ENCODE data around the gene MB. TPM values are rescaled to one million over a fixed set of nuclear protein-coding genes. Genes with fewer than 3 reads are reported as not detected.

The MB gene
- total and polyA plus RNA-seq, 9 of the 15 experiments (the other 6 are each of a cell fraction or from before 2014, with no cell fraction given) = not detected

DNA sequence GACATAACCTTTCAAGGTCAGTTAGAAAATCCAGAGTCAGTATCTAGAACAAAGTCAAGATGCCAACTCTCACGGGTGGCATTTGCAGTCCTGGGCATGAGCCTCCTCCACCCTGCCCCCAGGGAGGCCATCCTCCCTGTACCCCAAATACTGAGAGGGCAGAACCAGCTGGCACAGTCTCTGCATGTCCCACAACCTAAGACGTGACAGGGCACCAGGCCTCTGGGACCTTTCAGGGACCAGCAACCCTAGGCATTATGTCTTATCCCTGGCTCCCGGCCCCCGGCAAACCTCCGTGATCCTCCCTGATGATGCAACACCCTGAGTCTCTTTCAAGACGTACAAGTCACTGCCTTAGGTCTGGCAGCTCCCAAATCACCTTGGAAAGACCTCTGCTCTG lies 2.0 kb downstream of the MB start (continued):
- TF ChIP-seq CEBPZ (IDR thresholded peaks at IDR 0.05; ENCODE audit: borderline replicate concordance, low read depth, low read length) (no peak), ZFP30 (CRISPR knock-in tag; IDR thresholded peaks at IDR 0.05; ENCODE audit: borderline replicate concordance) (no peak), POLR3G (IDR thresholded peaks at IDR 0.05; ENCODE audit: extremely low read depth, insufficient read length, insufficient replicate concordance) (no peak), RAD51 (IDR thresholded peaks at IDR 0.05; ENCODE audit: borderline replicate concordance, low read depth) (no peak), SMAD4 (CRISPR knock-in tag; conservative IDR thresholded peaks at IDR 0.05) (peak; percentile 68; the same call in 1 of the 2 replicates), BDP1 (IDR thresholded peaks at IDR 0.05; ENCODE audit: insufficient read depth, insufficient read length) (no peak), NR2C2 (CRISPR knock-in tag; IDR thresholded peaks at IDR 0.05) (no peak), NR2C2 (tag; IDR thresholded peaks at IDR 0.05) (peak; percentile 50; the same call in 1 of the 2 replicates), DIDO1 (tag; IDR thresholded peaks at IDR 0.05; ENCODE audit: low read depth) (no peak), ZNF639 (CRISPR knock-in tag; conservative IDR thresholded peaks at IDR 0.05 in 1 of 2, IDR thresholded peaks at IDR 0.05 in 1 of 2) (no peak), SRF (CRISPR knock-in tag; IDR thresholded peaks at IDR 0.05) (no peak), ILK (tag; IDR thresholded peaks at IDR 0.05; ENCODE audit: borderline replicate concordance, low read depth) (no peak), HMGN3 (IDR thresholded peaks at IDR 0.05; ENCODE audit: borderline replicate concordance, extremely low read depth, insufficient read length, low read depth, low read length) (no peak)
- TF ChIP-seq, protein P1, sequence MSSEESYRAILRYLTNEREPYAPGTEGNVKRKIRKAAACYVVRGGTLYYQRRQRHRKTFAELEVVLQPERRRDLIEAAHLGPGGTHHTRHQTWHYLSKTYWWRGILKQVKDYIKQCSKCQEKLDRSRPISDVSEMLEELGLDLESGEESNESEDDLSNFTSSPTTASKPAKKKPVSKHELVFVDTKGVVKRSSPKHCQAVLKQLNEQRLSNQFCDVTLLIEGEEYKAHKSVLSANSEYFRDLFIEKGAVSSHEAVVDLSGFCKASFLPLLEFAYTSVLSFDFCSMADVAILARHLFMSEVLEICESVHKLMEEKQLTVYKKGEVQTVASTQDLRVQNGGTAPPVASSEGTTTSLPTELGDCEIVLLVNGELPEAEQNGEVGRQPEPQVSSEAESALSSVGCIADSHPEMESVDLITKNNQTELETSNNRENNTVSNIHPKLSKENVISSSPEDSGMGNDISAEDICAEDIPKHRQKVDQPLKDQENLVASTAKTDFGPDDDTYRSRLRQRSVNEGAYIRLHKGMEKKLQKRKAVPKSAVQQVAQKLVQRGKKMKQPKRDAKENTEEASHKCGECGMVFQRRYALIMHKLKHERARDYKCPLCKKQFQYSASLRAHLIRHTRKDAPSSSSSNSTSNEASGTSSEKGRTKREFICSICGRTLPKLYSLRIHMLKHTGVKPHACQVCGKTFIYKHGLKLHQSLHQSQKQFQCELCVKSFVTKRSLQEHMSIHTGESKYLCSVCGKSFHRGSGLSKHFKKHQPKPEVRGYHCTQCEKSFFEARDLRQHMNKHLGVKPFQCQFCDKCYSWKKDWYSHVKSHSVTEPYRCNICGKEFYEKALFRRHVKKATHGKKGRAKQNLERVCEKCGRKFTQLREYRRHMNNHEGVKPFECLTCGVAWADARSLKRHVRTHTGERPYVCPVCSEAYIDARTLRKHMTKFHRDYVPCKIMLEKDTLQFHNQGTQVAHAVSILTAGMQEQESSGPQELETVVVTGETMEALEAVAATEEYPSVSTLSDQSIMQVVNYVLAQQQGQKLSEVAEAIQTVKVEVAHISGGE (CRISPR knock-in tag; IDR thresholded peaks at IDR 0.05) = no peak
